Hepatocyte (in vitro differentiated cells): ENCODE results near the gene C11orf91.

Experiments used
- EZH2 ChIP-seq: fragments of 200-600 bp; sonication (generic); IDR thresholded peaks from 2 replicates; pipeline ENCODE4 v1.6.1; 2016; ENCODE audit warnings: antibody characterized with exemption, mild to moderate bottlenecking, borderline replicate concordance
- TF ChIP-seq, protein P1 (sequence below): fragments of 200-600 bp; sonication (generic); IDR thresholded peaks from 2 replicates; pipeline ENCODE4 v1.5.1; 2016; ENCODE audit warnings: antibody characterized with exemption, mild to moderate bottlenecking; ENCODE audit not compliant: poor library complexity

DNA sequence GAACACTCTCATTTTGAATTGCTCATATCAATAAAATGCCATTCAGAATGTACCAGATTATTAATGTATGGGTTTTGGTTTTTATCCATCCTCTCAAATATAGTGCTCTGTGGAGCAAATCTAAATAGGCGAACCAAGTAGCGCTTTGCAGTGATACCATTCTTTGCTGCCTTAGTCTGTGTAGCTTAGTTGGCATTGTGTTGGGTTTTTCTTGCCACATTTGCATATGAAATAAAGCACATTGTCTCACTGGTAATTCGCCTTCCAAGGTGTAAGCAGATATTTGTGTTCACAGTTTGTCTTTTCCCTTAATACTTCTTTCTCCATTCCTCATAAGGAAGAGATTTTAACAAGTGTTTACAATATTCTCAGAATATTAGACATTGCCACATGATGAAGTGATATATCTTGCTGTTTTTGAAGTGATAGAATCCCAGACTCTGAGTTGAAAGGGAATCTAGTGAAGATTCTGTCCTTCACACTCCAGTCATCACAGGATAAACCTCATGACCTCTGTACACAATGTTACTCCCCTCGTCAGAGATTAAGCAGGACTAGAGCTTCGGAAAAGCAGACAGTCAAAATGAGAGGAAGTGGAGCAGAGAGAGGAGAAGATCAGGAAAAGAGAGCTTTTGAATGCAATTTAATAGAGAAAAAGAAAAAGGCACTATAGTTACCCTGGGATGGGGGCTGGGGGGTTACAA lies 16.5 kb downstream of the C11orf91 start:
- TF ChIP-seq, protein P1, sequence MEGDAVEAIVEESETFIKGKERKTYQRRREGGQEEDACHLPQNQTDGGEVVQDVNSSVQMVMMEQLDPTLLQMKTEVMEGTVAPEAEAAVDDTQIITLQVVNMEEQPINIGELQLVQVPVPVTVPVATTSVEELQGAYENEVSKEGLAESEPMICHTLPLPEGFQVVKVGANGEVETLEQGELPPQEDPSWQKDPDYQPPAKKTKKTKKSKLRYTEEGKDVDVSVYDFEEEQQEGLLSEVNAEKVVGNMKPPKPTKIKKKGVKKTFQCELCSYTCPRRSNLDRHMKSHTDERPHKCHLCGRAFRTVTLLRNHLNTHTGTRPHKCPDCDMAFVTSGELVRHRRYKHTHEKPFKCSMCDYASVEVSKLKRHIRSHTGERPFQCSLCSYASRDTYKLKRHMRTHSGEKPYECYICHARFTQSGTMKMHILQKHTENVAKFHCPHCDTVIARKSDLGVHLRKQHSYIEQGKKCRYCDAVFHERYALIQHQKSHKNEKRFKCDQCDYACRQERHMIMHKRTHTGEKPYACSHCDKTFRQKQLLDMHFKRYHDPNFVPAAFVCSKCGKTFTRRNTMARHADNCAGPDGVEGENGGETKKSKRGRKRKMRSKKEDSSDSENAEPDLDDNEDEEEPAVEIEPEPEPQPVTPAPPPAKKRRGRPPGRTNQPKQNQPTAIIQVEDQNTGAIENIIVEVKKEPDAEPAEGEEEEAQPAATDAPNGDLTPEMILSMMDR, result no peak
- TF ChIP-seq EZH2, result no peak
